Measurements from ENCODE around the gene FXYD5. TPM values are rescaled to one million over a fixed set of nuclear protein-coding genes. Genes with fewer than 3 reads are reported as not detected.
"Not testable (repeated sequence)": the region's sequence is repeated elsewhere in the genome, so short reads cannot be mapped to it uniquely, and the experiment has no call there.

The FXYD5 gene
- total and polyA plus RNA-seq, 2 donors from 2014 or later = 41.9 to 84.5 TPM

DNA sequence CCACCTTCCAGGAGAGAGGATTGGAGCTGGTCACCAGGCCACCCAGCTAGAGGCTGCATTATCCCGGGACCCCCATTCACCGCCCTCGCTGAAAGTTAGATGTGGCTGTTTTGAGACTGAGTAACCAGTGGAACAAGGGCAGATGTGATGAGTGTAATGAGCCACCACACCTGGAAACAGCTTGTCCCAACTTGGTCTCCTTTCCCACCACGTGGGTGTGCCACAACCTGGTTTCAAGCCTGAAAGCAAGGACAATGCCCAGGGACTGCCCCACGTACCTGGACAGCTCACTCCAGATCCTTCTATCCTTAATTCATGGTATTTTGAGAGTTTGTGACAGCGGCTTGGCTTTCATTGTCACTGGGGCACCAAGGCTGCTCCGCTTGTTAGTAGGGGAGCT, 26.7 kb upstream of the FXYD5 start:
- Histone ChIP-seq H3K4me3 (ENCODE audit: low read length in 3 of 3) (no peak overlapping the region), H3K4me1 (ENCODE audit: control insufficient read depth in 2 of 3, insufficient read depth in 2 of 3, low read depth in 1 of 3, low read length in 3 of 3) (peaks cover 0 to 9% (median 0%) of the 10 kb centered on the region in 3 donors), H3K27me3 (ENCODE audit: control insufficient read depth, insufficient read depth, low read length) (no peaks in the 10 kb centered on the region), H3K9me3 (ENCODE audit: control insufficient read depth in 2 of 3, insufficient read depth in 1 of 3, low read length in 3 of 3) (no peaks in the 10 kb centered on the region), H3K27ac (ENCODE audit: low read depth in 2 of 2, low read length in 2 of 2) (no peak overlapping the region), H3K36me3 (ENCODE audit: control insufficient read depth in 2 of 3, insufficient read depth in 3 of 3, low read length in 3 of 3) (no peaks in the 10 kb centered on the region), H3K9ac (ENCODE audit: low read length in 3 of 3) (no peak overlapping the region)
- TF ChIP-seq, protein P1, sequence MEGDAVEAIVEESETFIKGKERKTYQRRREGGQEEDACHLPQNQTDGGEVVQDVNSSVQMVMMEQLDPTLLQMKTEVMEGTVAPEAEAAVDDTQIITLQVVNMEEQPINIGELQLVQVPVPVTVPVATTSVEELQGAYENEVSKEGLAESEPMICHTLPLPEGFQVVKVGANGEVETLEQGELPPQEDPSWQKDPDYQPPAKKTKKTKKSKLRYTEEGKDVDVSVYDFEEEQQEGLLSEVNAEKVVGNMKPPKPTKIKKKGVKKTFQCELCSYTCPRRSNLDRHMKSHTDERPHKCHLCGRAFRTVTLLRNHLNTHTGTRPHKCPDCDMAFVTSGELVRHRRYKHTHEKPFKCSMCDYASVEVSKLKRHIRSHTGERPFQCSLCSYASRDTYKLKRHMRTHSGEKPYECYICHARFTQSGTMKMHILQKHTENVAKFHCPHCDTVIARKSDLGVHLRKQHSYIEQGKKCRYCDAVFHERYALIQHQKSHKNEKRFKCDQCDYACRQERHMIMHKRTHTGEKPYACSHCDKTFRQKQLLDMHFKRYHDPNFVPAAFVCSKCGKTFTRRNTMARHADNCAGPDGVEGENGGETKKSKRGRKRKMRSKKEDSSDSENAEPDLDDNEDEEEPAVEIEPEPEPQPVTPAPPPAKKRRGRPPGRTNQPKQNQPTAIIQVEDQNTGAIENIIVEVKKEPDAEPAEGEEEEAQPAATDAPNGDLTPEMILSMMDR (IDR thresholded peaks at IDR 0.05; ENCODE audit: borderline replicate concordance, extremely low read depth, insufficient read depth) = no peak
- no peak for DNase-seq
- no peak for FAIRE-seq
- intact Hi-C loops (cut with DNase I) = no loop called here

DNA sequence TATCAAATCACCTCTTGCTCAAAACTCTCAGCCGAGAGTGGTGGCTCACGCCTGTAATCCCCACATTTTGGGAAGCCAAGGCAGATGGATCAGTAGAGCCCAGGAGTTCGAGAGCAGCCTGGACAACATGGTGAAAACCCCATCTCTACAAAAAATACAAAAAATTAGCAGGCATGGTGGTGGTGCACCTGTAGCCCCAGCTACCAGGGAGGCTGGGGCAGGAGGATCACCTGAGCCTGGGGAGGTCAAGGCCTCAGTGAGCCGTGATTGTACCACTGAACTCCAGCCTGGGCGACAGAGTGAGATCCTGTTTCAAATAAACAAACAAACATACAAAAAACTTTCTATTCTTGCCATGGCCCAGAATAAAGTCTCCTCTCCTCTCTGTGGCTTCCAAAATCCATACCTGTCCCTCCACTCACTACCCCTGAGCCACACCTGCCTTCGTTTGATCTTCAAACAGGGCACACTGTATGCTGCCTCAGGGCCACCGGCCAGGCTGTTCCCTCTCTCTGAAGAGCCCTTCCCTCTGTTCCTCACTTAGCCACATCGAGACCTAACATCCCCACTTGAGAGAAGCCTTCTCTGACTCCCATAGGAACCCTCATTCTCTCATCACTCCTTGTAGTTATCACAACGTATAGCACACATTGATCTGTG, 26.0 kb upstream of the FXYD5 start:
- intact Hi-C loops (cut with DNase I) = no loop called here
- FAIRE-seq (no peak), DNase-seq (no peak)
- H3K27ac ChIP-seq (ENCODE audit: low read depth in 2 of 2, low read length in 2 of 2) = no peak overlapping the region
- H3K4me3 ChIP-seq (ENCODE audit: low read length in 3 of 3) = no peak overlapping the region
- H3K9me3 ChIP-seq (ENCODE audit: control insufficient read depth in 2 of 3, insufficient read depth in 1 of 3, low read length in 3 of 3) = no peaks in the 10 kb centered on the region
- no peaks in the 10 kb centered on the region for H3K36me3 ChIP-seq (ENCODE audit: control insufficient read depth in 2 of 3, insufficient read depth in 3 of 3, low read length in 3 of 3)
- no peaks in the 10 kb centered on the region for H3K27me3 ChIP-seq (ENCODE audit: control insufficient read depth, insufficient read depth, low read length)
- TF ChIP-seq, protein P1 (IDR thresholded peaks at IDR 0.05; ENCODE audit: borderline replicate concordance, extremely low read depth, insufficient read depth) = no peak
- H3K4me1 ChIP-seq (ENCODE audit: control insufficient read depth in 2 of 3, insufficient read depth in 2 of 3, low read depth in 1 of 3, low read length in 3 of 3) = peaks cover 0 to 9% (median 0%) of the 10 kb centered on the region in 3 donors
- H3K9ac ChIP-seq (ENCODE audit: low read length in 3 of 3) = no peak overlapping the region

DNA sequence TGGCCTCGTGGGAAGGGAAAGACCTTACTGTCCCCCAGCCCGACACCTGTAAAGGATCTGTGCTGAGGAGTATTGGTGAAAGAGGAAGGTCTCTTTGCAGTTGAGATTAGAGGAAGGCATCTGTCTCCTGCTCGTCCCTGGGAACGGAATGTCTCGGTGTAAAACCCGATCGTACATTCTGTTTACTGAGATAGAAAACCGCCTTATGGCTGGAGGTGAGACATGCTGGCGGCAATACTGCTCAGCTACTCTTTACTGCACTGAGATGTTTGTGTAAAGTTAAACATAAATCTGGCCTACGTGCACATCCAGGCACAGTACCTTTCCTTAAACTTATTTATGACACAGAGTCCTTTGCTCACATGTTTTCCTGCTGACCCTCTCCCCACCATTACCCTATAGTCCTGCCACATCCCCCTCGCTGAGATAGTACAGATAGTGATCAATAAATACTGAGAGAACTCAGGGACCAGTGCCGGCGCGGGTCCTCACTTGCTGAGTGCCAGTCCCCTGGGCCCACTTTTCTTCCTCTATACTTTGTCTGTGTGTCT, 24.7 kb upstream of the FXYD5 start:
- DNase-seq; H3K36me3 ChIP-seq (ENCODE audit: control insufficient read depth in 2 of 3, insufficient read depth in 3 of 3, low read length in 3 of 3); intact Hi-C loops (cut with DNase I); H3K27ac ChIP-seq (ENCODE audit: low read depth in 2 of 2, low read length in 2 of 2); H3K4me3 ChIP-seq (ENCODE audit: low read length in 3 of 3); H3K27me3 ChIP-seq (ENCODE audit: control insufficient read depth, insufficient read depth, low read length); FAIRE-seq; H3K9ac ChIP-seq (ENCODE audit: low read length in 3 of 3); H3K4me1 ChIP-seq (ENCODE audit: control insufficient read depth in 2 of 3, insufficient read depth in 2 of 3, low read depth in 1 of 3, low read length in 3 of 3); H3K9me3 ChIP-seq (ENCODE audit: control insufficient read depth in 2 of 3, insufficient read depth in 1 of 3, low read length in 3 of 3): not testable (repeated sequence)

GRCh38 chr19:35130761-35131720, 23.5 kb upstream of the FXYD5 start:
- H3K4me1 ChIP-seq (ENCODE audit: control insufficient read depth in 2 of 3, insufficient read depth in 2 of 3, low read depth in 1 of 3, low read length in 3 of 3) = peaks cover 0 to 2% (median 0%) of the 10 kb centered on the region in 3 donors
- no peaks in the 10 kb centered on the region for H3K36me3 ChIP-seq (ENCODE audit: control insufficient read depth in 2 of 3, insufficient read depth in 3 of 3, low read length in 3 of 3)
- no peaks in the 10 kb centered on the region for H3K27me3 ChIP-seq (ENCODE audit: control insufficient read depth, insufficient read depth, low read length)
- no peak overlapping the region for H3K9ac ChIP-seq (ENCODE audit: low read length in 3 of 3)
- no peak overlapping the region for H3K27ac ChIP-seq (ENCODE audit: low read depth in 2 of 2, low read length in 2 of 2)
- FAIRE-seq = no peak
- DNase-seq = no peak
- no peaks in the 10 kb centered on the region for H3K9me3 ChIP-seq (ENCODE audit: control insufficient read depth in 2 of 3, insufficient read depth in 1 of 3, low read length in 3 of 3)
- intact Hi-C loops (cut with DNase I) = no loop called here
- no peak overlapping the region for H3K4me3 ChIP-seq (ENCODE audit: low read length in 3 of 3)
- TF ChIP-seq, protein P1 (IDR thresholded peaks at IDR 0.05; ENCODE audit: borderline replicate concordance, extremely low read depth, insufficient read depth) = no peak
